GM19043 (cell line): ENCODE results near the gene HSPA12B.

Source experiments
- ATAC-seq: cut with Tn5 transposase; IDR thresholded peaks from one replicate; pipeline ENCODE4 v1.9.1; 2021; ENCODE audit warnings: low read depth; ENCODE audit not compliant: unreplicated experiment

Gene HSPA12B

GRCh38 chr20:3760655-3761348, 28.3 kb downstream of the HSPA12B start:
- no peak for ATAC-seq

- no peak for ATAC-seq
These were observed 31.5 kb downstream of the HSPA12B start for GRCh38 chr20:3763671-3764601.

- no peak for ATAC-seq
These were observed 32.2 kb downstream of the HSPA12B start for GRCh38 chr20:3764659-3765058.

- ATAC-seq, result no peak
These were observed 32.8 kb downstream of the HSPA12B start for GRCh38 chr20:3765171-3765882.

GRCh38 chr20:3766422-3767109, 34.1 kb downstream of the HSPA12B start:
- no peak for ATAC-seq

- no peak for ATAC-seq
These were observed 34.6 kb downstream of the HSPA12B start for GRCh38 chr20:3767110-3767426.

- ATAC-seq, result peak; percentile 91
These were observed 35.2 kb downstream of the HSPA12B start, which contains the start of gene ADISSP for GRCh38 chr20:3767427-3768341. TSS of gene ADISSP (minus strand) at chr20:3767753. CDS start at chr20:3760100, 7,653 bp downstream.

- ATAC-seq, result peak; percentile 39
These were observed 36.1 kb downstream of the HSPA12B start for GRCh38 chr20:3768342-3769130.

GRCh38 chr20:3771552-3772058, 39.1 kb downstream of the HSPA12B start:
- ATAC-seq, result no peak

GRCh38 chr20:3775457-3776108, 43.1 kb downstream of the HSPA12B start:
- no peak for ATAC-seq

- no peak for ATAC-seq
These were observed 44.9 kb downstream of the HSPA12B start for GRCh38 chr20:3777381-3777715.

- ATAC-seq, result no peak
These were observed 45.5 kb downstream of the HSPA12B start for GRCh38 chr20:3777716-3778629.

GRCh38 chr20:3778976-3779375, 46.5 kb downstream of the HSPA12B start:
- ATAC-seq, result no peak

- ATAC-seq, result peak; percentile 55
These were observed 48.8 kb downstream of the HSPA12B start, which contains the start of gene SPEF1 for GRCh38 chr20:3781153-3781910. TSS of gene SPEF1 (minus strand) at chr20:3781448. CDS start at chr20:3781287, 161 bp downstream.

- ATAC-seq, result no peak
These were observed 50.1 kb downstream of the HSPA12B start for GRCh38 chr20:3782597-3782996.

- ATAC-seq, result no peak
These were observed 50.6 kb downstream of the HSPA12B start for GRCh38 chr20:3783068-3783489.
